GM06990 (cell line): ENCODE results near the gene TBCEL.

Experiments used
- DNase-seq: peaks from one replicate; pipeline ENCODE4 v3.0.0-alpha.2; 2011; ENCODE audit not compliant: insufficient read length; ENCODE audit errors: extremely low read depth
- H3K27me3 ChIP-seq: replicated peaks from 2 replicates; pipeline ENCODE4 v1.6.0; 2011; ENCODE audit warnings: low read length; ENCODE audit not compliant: control insufficient read depth, insufficient read depth
- H3K36me3 ChIP-seq: 2 replicates; pipeline ENCODE4 v1.5.1; 2011; ENCODE audit warnings: low read length; ENCODE audit not compliant: control insufficient read depth, insufficient read depth
- H3K4me3 ChIP-seq: replicated peaks from 2 replicates; pipeline ENCODE4 v1.5.1; 2011; ENCODE audit warnings: low read depth, mild to moderate bottlenecking, control low read depth, low read length
- CTCF ChIP-seq: IDR thresholded peaks from 2 replicates; pipeline ENCODE4 v1.5.1; 2011; ENCODE audit warnings: low read length, control low read depth, mild to moderate bottlenecking, inconsistent platforms; ENCODE audit not compliant: insufficient read depth, poor library complexity, severe bottlenecking

TBCEL gene

GRCh38 chr11:120996973-120997372 lies 26.9 kb upstream of the TBCEL start:
- no peak for TF ChIP-seq CTCF
- H3K27me3 ChIP-seq, result peaks cover 1% of the 10 kb centered on the region; the same call in 1 of the 2 replicates
- no peak overlapping the region for H3K4me3 ChIP-seq
- H3K36me3 ChIP-seq, result no peaks in the 10 kb centered on the region
- DNase-seq, result no peak

- TF ChIP-seq CTCF, result no peak
- DNase-seq, result no peak
- no peaks in the 10 kb centered on the region for H3K36me3 ChIP-seq
- no peak overlapping the region for H3K4me3 ChIP-seq
- no peaks in the 10 kb centered on the region; the same call in 1 of the 2 replicates for H3K27me3 ChIP-seq
Observed at GRCh38 chr11:120998581-120998980, 25.3 kb upstream of the TBCEL start.

- no peak for TF ChIP-seq CTCF
- Histone ChIP-seq H3K27me3 (no peaks in the 10 kb centered on the region; the same call in 1 of the 2 replicates), H3K36me3 (no peaks in the 10 kb centered on the region), H3K4me3 (no peak overlapping the region)
- DNase-seq, result no peak
Observed at GRCh38 chr11:121004206-121004840, 19.6 kb upstream of the TBCEL start.

GRCh38 chr11:121006922-121007321 lies 17.0 kb upstream of the TBCEL start:
- no peak for TF ChIP-seq CTCF
- DNase-seq, result no peak
- Histone ChIP-seq H3K36me3 (no peaks in the 10 kb centered on the region), H3K4me3 (no peak overlapping the region), H3K27me3 (no peaks in the 10 kb centered on the region)

- no peak for DNase-seq
- Histone ChIP-seq H3K4me3 (no peak overlapping the region), H3K27me3 (no peaks in the 10 kb centered on the region), H3K36me3 (no peaks in the 10 kb centered on the region)
- no peak for TF ChIP-seq CTCF
Observed at GRCh38 chr11:121008551-121008950, 15.4 kb upstream of the TBCEL start.

GRCh38 chr11:121012091-121012490 lies 11.8 kb upstream of the TBCEL start:
- no peaks in the 10 kb centered on the region for H3K36me3 ChIP-seq
- H3K27me3 ChIP-seq, result no peaks in the 10 kb centered on the region
- no peak for TF ChIP-seq CTCF
- no peak overlapping the region for H3K4me3 ChIP-seq
- no peak for DNase-seq
